H9 (cell line): ENCODE measurements around the gene SLC12A4. TPM values are rescaled to one million over a fixed set of nuclear protein-coding genes. Genes with fewer than 3 reads are reported as not detected.
"Not testable (repeated sequence)": the region's sequence is repeated elsewhere in the genome, so short reads cannot be mapped to it uniquely, and the experiment has no call there.

Experiments
- DNase-seq: peaks from one replicate; pipeline ENCODE4 v3.0.0-alpha.2; 2017
- H2AFZ ChIP-seq: one replicate; pipeline ENCODE4 v1.6.1; 2013; ENCODE audit warnings: mild to moderate bottlenecking, low read length, control low read depth, moderate library complexity
- H2AK5ac ChIP-seq: 2 replicates; pipeline ENCODE4 v1.6.1; 2013; ENCODE audit warnings: low read length, control low read depth, mixed read lengths; ENCODE audit not compliant: insufficient read length
- H2BK120ac ChIP-seq: one replicate; pipeline ENCODE4 v1.6.1; 2013; ENCODE audit warnings: low read depth, mild to moderate bottlenecking, low read length, control low read depth, inconsistent platforms; ENCODE audit not compliant: poor library complexity, severe bottlenecking
- H2BK12ac ChIP-seq: 2 replicates; pipeline ENCODE4 v1.6.1; 2013; ENCODE audit warnings: low read length, control low read depth, mixed read lengths, low read depth; ENCODE audit not compliant: insufficient read length
- H2BK15ac ChIP-seq: 2 replicates; pipeline ENCODE4 v1.6.1; 2013; ENCODE audit warnings: low read depth, low read length, control low read depth
- H2BK20ac ChIP-seq: one replicate; pipeline ENCODE4 v1.6.1; 2013; ENCODE audit warnings: low read depth, mild to moderate bottlenecking, low read length, control low read depth, inconsistent platforms; ENCODE audit not compliant: poor library complexity, severe bottlenecking
- H2BK5ac ChIP-seq: 2 replicates; pipeline ENCODE4 v1.6.1; 2013; ENCODE audit warnings: low read length, control low read depth, mixed read lengths; ENCODE audit not compliant: insufficient read length
- H3K14ac ChIP-seq: 2 replicates; pipeline ENCODE4 v1.6.1; 2013; ENCODE audit warnings: low read length, control low read depth; ENCODE audit not compliant: insufficient read depth
- H3K18ac ChIP-seq: 2 replicates; pipeline ENCODE4 v1.6.1; 2013; ENCODE audit warnings: low read depth, mild to moderate bottlenecking, mixed read lengths, low read length, control low read depth; ENCODE audit not compliant: insufficient read length
- H3K23ac ChIP-seq: 2 replicates; pipeline ENCODE4 v1.6.1; 2013; ENCODE audit warnings: low read length, control low read depth, mixed read lengths, low read depth; ENCODE audit not compliant: insufficient read length
- H3K23me2 ChIP-seq: 2 replicates; pipeline ENCODE4 v1.6.1; 2013; ENCODE audit warnings: low read depth, mild to moderate bottlenecking, mixed read lengths, low read length, control low read depth; ENCODE audit not compliant: insufficient read length, poor library complexity, severe bottlenecking
- H3K27ac ChIP-seq: 2 replicates; pipeline ENCODE4 v1.5.1; 2013; ENCODE audit warnings: low read length, control low read depth, mixed read lengths, low read depth; ENCODE audit not compliant: insufficient read length
- H3K27me3 ChIP-seq: 2 replicates; pipeline ENCODE4 v1.6.1; 2013; ENCODE audit warnings: low read length, control low read depth, inconsistent platforms; ENCODE audit not compliant: insufficient read depth
- H3K4ac ChIP-seq: 2 replicates; pipeline ENCODE4 v1.6.1; 2013; ENCODE audit warnings: low read depth, mild to moderate bottlenecking, control low read depth, inconsistent platforms, low read length, moderate library complexity
- H3K4me1 ChIP-seq: 2 replicates; pipeline ENCODE4 v1.6.1; 2013; ENCODE audit warnings: low read length, control low read depth, inconsistent platforms; ENCODE audit not compliant: insufficient read depth
- H3K4me2 ChIP-seq: 2 replicates; pipeline ENCODE4 v1.6.1; 2013; ENCODE audit warnings: low read length, control low read depth, mixed read lengths; ENCODE audit not compliant: insufficient read length, insufficient read depth
- H3K56ac ChIP-seq: 2 replicates; pipeline ENCODE4 v1.6.1; 2013; ENCODE audit warnings: low read depth, mild to moderate bottlenecking, mixed read lengths, low read length, control low read depth; ENCODE audit not compliant: insufficient read length
- H3K79me1 ChIP-seq: 2 replicates; pipeline ENCODE4 v1.6.1; 2013; ENCODE audit warnings: low read depth, mild to moderate bottlenecking, moderate library complexity, low read length, control low read depth, inconsistent platforms; ENCODE audit not compliant: insufficient read depth, poor library complexity, severe bottlenecking
- H3K79me2 ChIP-seq: 2 replicates; pipeline ENCODE4 v1.6.1; 2013; ENCODE audit warnings: low read length, control low read depth, inconsistent platforms; ENCODE audit not compliant: insufficient read depth
- H3K9ac ChIP-seq: 2 replicates; pipeline ENCODE4 v1.6.1; 2013; ENCODE audit warnings: low read length, control low read depth, mixed read lengths; ENCODE audit not compliant: insufficient read length; ENCODE audit errors: extremely low read depth
- H3K9me3 ChIP-seq: one replicate; pipeline ENCODE4 v1.6.1; 2013; ENCODE audit warnings: low read depth, low read length, inconsistent platforms; ENCODE audit not compliant: control insufficient read depth
- H3T11ph ChIP-seq: one replicate; pipeline ENCODE4 v1.6.1; 2013; ENCODE audit warnings: mild to moderate bottlenecking, low read length, control low read depth, inconsistent platforms
- H4K20me1 ChIP-seq: one replicate; pipeline ENCODE4 v1.6.1; 2013; ENCODE audit not compliant: control insufficient read depth, insufficient read length, insufficient read depth
- H4K5ac ChIP-seq: 2 replicates; pipeline ENCODE4 v1.6.1; 2013; ENCODE audit warnings: low read depth, mild to moderate bottlenecking, mixed read lengths, low read length, control low read depth; ENCODE audit not compliant: insufficient read length
- H4K8ac ChIP-seq: replicated peaks from 2 replicates; pipeline ENCODE4 v1.6.1; 2013; ENCODE audit warnings: low read length, control low read depth, mixed read lengths, low read depth; ENCODE audit not compliant: insufficient read length
- H4K91ac ChIP-seq: 2 replicates; pipeline ENCODE4 v1.6.1; 2013; ENCODE audit warnings: low read depth, mild to moderate bottlenecking, moderate library complexity, mixed read lengths, low read length, control low read depth; ENCODE audit not compliant: insufficient read length
- H3K27ac Mint-ChIP-seq, 3 experiments: 2 replicates in 2 of 3; 3 replicates in 1 of 3; pipeline ENCODE4 v1.8.0; 2020 to 2021; ENCODE audit warnings: mixed read lengths in 3 of 3, mild to moderate bottlenecking in 1 of 3, moderate library complexity in 1 of 3
- H3K27me3 Mint-ChIP-seq: 2 replicates; pipeline ENCODE4 v1.8.0; 2021; ENCODE audit warnings: low read depth, mild to moderate bottlenecking, moderate library complexity, mixed read lengths
- H3K36me3 Mint-ChIP-seq, 3 experiments: 2 replicates in 2 of 3; 3 replicates in 1 of 3; pipeline ENCODE4 v1.8.0; 2020 to 2021; ENCODE audit warnings: low read depth in 3 of 3, mixed read lengths in 3 of 3; ENCODE audit not compliant: insufficient read depth in 1 of 3
- H3K4me1 Mint-ChIP-seq, 2 experiments: 2 replicates each; pipeline ENCODE4 v1.8.0; 2020; ENCODE audit warnings: mixed read lengths in 2 of 2
- H3K4me3 Mint-ChIP-seq, 2 experiments: 2 replicates in 1 of 2; 3 replicates in 1 of 2; pipeline ENCODE4 v1.8.0; 2020 to 2021; ENCODE audit warnings: mild to moderate bottlenecking in 2 of 2, mixed read lengths in 2 of 2, moderate library complexity in 1 of 2
- H3K9me3 Mint-ChIP-seq, 2 experiments: 2 replicates in 1 of 2; 3 replicates in 1 of 2; pipeline ENCODE4 v1.8.0; 2020; ENCODE audit warnings: mild to moderate bottlenecking in 2 of 2, mixed read lengths in 2 of 2, moderate library complexity in 1 of 2
- CTCF ChIP-seq: fragments of 200-600 bp; sonication (generic); conservative IDR thresholded peaks from 3 replicates; pipeline ENCODE4 v1.8.0; 2021; ENCODE audit warnings: antibody characterized with exemption, mild to moderate bottlenecking
- WGBS: extraction: QIAGEN DNeasy Blood & Tissue Kit; methylation state at CpG from one replicate; pipeline ENCODE4 v1.1.7; 2013; ENCODE audit warnings: missing lambda C conversion rate, low lambda C conversion rate, mixed read lengths; ENCODE audit not compliant: insufficient read length; ENCODE audit errors: extremely low coverage; 5-methylcytosine and 5-hydroxymethylcytosine counted together
- total RNA-seq: library from RNA; stranded (reverse); gene quantifications from 2 replicates; pipeline ENCODE4 v1.2.1, GENCODE V29; 2021

Gene SLC12A4
- total RNA-seq, 1 experiment from 2014 or later, result 46.7 TPM

GRCh38 chr16:67975321-67976105 lies 7.1 kb upstream of the SLC12A4 start:
- no peak for TF ChIP-seq CTCF
- no CpG with 5 or more reads among the region's 14 CpGs for WGBS
- no peaks in the 10 kb centered on the region for H3K4me1 Mint-ChIP-seq

GRCh38 chr16:67972285-67972684 lies 3.8 kb upstream of the SLC12A4 start:
- not testable (repeated sequence) for DNase-seq, H3K79me2 ChIP-seq, H2AFZ ChIP-seq, H3K56ac ChIP-seq, H3K27ac Mint-ChIP-seq, H3K27me3 ChIP-seq, H3K36me3 Mint-ChIP-seq, H3K14ac ChIP-seq, H4K20me1 ChIP-seq, H3K4me2 ChIP-seq, H3K27ac ChIP-seq, H3K9me3 Mint-ChIP-seq, H3K4me3 Mint-ChIP-seq, H2BK20ac ChIP-seq, H2BK5ac ChIP-seq, H3K23me2 ChIP-seq, H3T11ph ChIP-seq, H2BK12ac ChIP-seq, H3K79me1 ChIP-seq, H2BK15ac ChIP-seq, H3K18ac ChIP-seq, H3K23ac ChIP-seq, H3K4ac ChIP-seq, H3K9me3 ChIP-seq, H3K9ac ChIP-seq, H2BK120ac ChIP-seq, H4K91ac ChIP-seq, H3K4me1 ChIP-seq, H4K5ac ChIP-seq, H2AK5ac ChIP-seq, H4K8ac ChIP-seq
- Mint-ChIP-seq H3K4me1 (peaks cover 10 to 13% of the 10 kb centered on the region in 2 experiments), H3K27me3 (peaks cover 13% of the 10 kb centered on the region)
- WGBS, result no CpG with 5 or more reads among the region's 7 CpGs

More at GRCh38 chr16:67975321-67976105, 7.1 kb upstream of the SLC12A4 start:
- H3K27me3 ChIP-seq, result no peaks in the 10 kb centered on the region; the same call in 1 of the 2 replicates
- H4K8ac ChIP-seq, result no peak overlapping the region
- H4K20me1 ChIP-seq, result no peaks in the 10 kb centered on the region
- no peak overlapping the region for H3K27ac ChIP-seq
- no peak overlapping the region for H2BK120ac ChIP-seq
- no peak overlapping the region for H3K4me2 ChIP-seq
- H3K23ac ChIP-seq, result no peak overlapping the region
- no peak overlapping the region for H2BK20ac ChIP-seq
- no peak overlapping the region for H3K56ac ChIP-seq
- no peaks in the 10 kb centered on the region for H3K9me3 Mint-ChIP-seq
- H3K36me3 Mint-ChIP-seq, result no peaks in the 10 kb centered on the region
- no peak overlapping the region for H3K9ac ChIP-seq
- H4K5ac ChIP-seq, result no peak overlapping the region
- peaks cover 17% of the 10 kb centered on the region for H3K27me3 Mint-ChIP-seq
- no peak overlapping the region for H3K27ac Mint-ChIP-seq
- no peak overlapping the region for H4K91ac ChIP-seq
- H3T11ph ChIP-seq, result no peak overlapping the region
- no peak overlapping the region for H3K18ac ChIP-seq
- no peaks in the 10 kb centered on the region for H3K79me2 ChIP-seq
- H3K4ac ChIP-seq, result no peak overlapping the region
- H3K14ac ChIP-seq, result no peak overlapping the region; the same call in 1 of the 2 replicates
- no peaks in the 10 kb centered on the region for H3K9me3 ChIP-seq
- H2AFZ ChIP-seq, result no peak overlapping the region
- no peak overlapping the region for H3K4me3 Mint-ChIP-seq
- H3K4me1 ChIP-seq, result no peaks in the 10 kb centered on the region
- no peak overlapping the region for H2BK15ac ChIP-seq
- no peaks in the 10 kb centered on the region for H3K23me2 ChIP-seq
- H2AK5ac ChIP-seq, result no peak overlapping the region
- no peak overlapping the region for H2BK5ac ChIP-seq
- DNase-seq, result no peak
- H3K79me1 ChIP-seq, result no peaks in the 10 kb centered on the region
- no peak overlapping the region for H2BK12ac ChIP-seq
